HCT116 (cell line): ENCODE results near the gene KCTD1. TPM values are rescaled to one million over a fixed set of nuclear protein-coding genes. Genes with fewer than 3 reads are reported as not detected.

ENCODE experiments used
- ATAC-seq: fragments of 200-7000 bp; cut with Tn5 transposase; 2 replicates; pipeline ENCODE4 v1.9.1; 2020; ENCODE audit warnings: mild to moderate bottlenecking, moderate library complexity
- BruUV-seq: library from RNA; stranded (reverse); fragments of 400-500 nt; replicated peaks from 2 replicates; lab custom pipeline; 2021; lab: Mats Ljungman, UMichigan
- CTCF ChIA-PET: fragments of 300-600 bp; sonication (Branson Sonifier 250); formaldehyde crosslinking; loops from one replicate; lab custom pipeline; 2021; ENCODE audit warnings: antibody characterized with exemption; lab: Charles Lee
- POLR2A ChIA-PET: fragments of 300-600, 350-600 bp; sonication (Branson Sonifier 250); formaldehyde crosslinking; loops from one replicate; lab custom pipeline; 2021; ENCODE audit warnings: antibody characterized with exemption; lab: Charles Lee
- RAD21 ChIA-PET, 2 experiments: fragments of 300-600 bp; sonication (Branson Sonifier 250); formaldehyde crosslinking; loops; one replicate each; lab custom pipeline; 2023; ENCODE audit warnings: low total read pairs in 2 of 2; ENCODE audit not compliant: uncharacterized antibody in 2 of 2, unreplicated experiment in 2 of 2, low non-redundant PET in 1 of 2; lab: Charles Lee
- DNase-seq: peaks from one replicate; pipeline ENCODE4 v3.0.0-alpha.2; 2010; ENCODE audit warnings: low read depth, low spot score
- H2AFZ ChIP-seq: fragments of 200-600 bp; shearing (Covaris generic), sonication (generic); 2 replicates; pipeline ENCODE4 v1.6.1; 2017; ENCODE audit warnings: low read depth, mixed run types, mixed read lengths, antibody characterized with exemption, low read length; ENCODE audit not compliant: poor library complexity, severe bottlenecking
- H3K27ac ChIP-seq: 2 replicates; pipeline ENCODE4 v1.5.1; 2012; ENCODE audit warnings: low read depth, low read length
- H3K27me3 ChIP-seq: fragments of 200-600 bp; sonication (generic); 2 replicates; pipeline ENCODE4 v1.6.1; 2016; ENCODE audit warnings: mixed run types, low read length, mixed read lengths; ENCODE audit not compliant: insufficient read depth
- H3K36me3 ChIP-seq, 2 experiments: fragments of 200-500 bp in 1 of 2; fragments of 200-600 bp in 1 of 2; sonication (Bioruptor generic) in 1 of 2; sonication (generic) in 1 of 2; 2 replicates each; pipeline versions ENCODE4 v1.5.1 to v1.6.1; 2014 to 2016; ENCODE audit warnings: low read length in 2 of 2, inconsistent platforms in 1 of 2, mixed read lengths in 1 of 2, mixed run types in 1 of 2; ENCODE audit not compliant: insufficient read depth in 2 of 2, control insufficient read depth in 1 of 2
- H3K4me1 ChIP-seq, 2 experiments: fragments of 200-600 bp in 1 of 2; sonication (generic) in 1 of 2; 2 replicates each; pipeline versions ENCODE4 v1.5.1 to v1.6.1; 2012 to 2017; ENCODE audit warnings: low read length in 2 of 2, inconsistent platforms in 1 of 2, mild to moderate bottlenecking in 1 of 2, mixed read lengths in 1 of 2, mixed run types in 1 of 2, moderate library complexity in 1 of 2; ENCODE audit not compliant: insufficient read depth in 2 of 2, control insufficient read depth in 1 of 2
- H3K4me2 ChIP-seq: fragments of 200-600 bp; sonication (generic); 2 replicates; pipeline ENCODE4 v1.6.1; 2017; ENCODE audit warnings: mixed run types, low read length, mixed read lengths
- H3K4me3 ChIP-seq, 2 experiments: fragments of 200-600 bp in 1 of 2; sonication (generic) in 1 of 2; replicated peaks in 1 of 2; 2 replicates each; pipeline ENCODE4 v1.5.1; 2011 to 2016; ENCODE audit warnings: low read length in 2 of 2, control low read depth in 1 of 2, low read depth in 1 of 2, mild to moderate bottlenecking in 1 of 2, mixed read lengths in 1 of 2, mixed run types in 1 of 2
- H3K79me2 ChIP-seq: fragments of 200-600 bp; sonication (generic); 2 replicates; pipeline ENCODE4 v1.6.1; 2017; ENCODE audit warnings: mild to moderate bottlenecking, mixed run types, low read length, moderate library complexity, mixed read lengths; ENCODE audit not compliant: insufficient read depth
- H3K9ac ChIP-seq: fragments of 200-600 bp; sonication (generic); 2 replicates; pipeline ENCODE4 v1.6.1; 2016; ENCODE audit warnings: low read length, mixed read lengths
- H3K9me2 ChIP-seq: fragments of 200-600 bp; sonication (generic), shearing (Covaris generic); 2 replicates; pipeline ENCODE4 v1.6.1; 2017; ENCODE audit warnings: mixed run types, mild to moderate bottlenecking, moderate library complexity; ENCODE audit not compliant: insufficient read depth
- H3K9me3 ChIP-seq, 2 experiments: fragments of 200-500 bp in 1 of 2; fragments of 200-600 bp in 1 of 2; sonication (Bioruptor generic) in 1 of 2; sonication (generic) in 1 of 2; 2 replicates each; pipeline ENCODE4 v1.6.1; 2014 to 2017; ENCODE audit warnings: low read length in 2 of 2, mixed read lengths in 2 of 2, inconsistent platforms in 1 of 2, low read depth in 1 of 2, mild to moderate bottlenecking in 1 of 2, mixed run types in 1 of 2, moderate library complexity in 1 of 2; ENCODE audit not compliant: control insufficient read depth in 1 of 2, insufficient read depth in 1 of 2
- H4K20me1 ChIP-seq: fragments of 200-600 bp; sonication (generic), shearing (Covaris generic); 2 replicates; pipeline ENCODE4 v1.6.1; 2017; ENCODE audit warnings: mixed run types, mild to moderate bottlenecking, moderate library complexity; ENCODE audit not compliant: insufficient read depth
- CBX3 ChIP-seq: IDR thresholded peaks from 2 replicates; pipeline ENCODE4 v1.6.1; 2012; ENCODE audit warnings: low read depth
- CEBPB ChIP-seq: IDR thresholded peaks from 2 replicates; pipeline ENCODE4 v1.6.1; 2012; ENCODE audit warnings: low read depth
- EZH2 ChIP-seq: fragments of 200-600 bp; sonication (generic); IDR thresholded peaks from 2 replicates; pipeline ENCODE4 v1.6.1; 2017; ENCODE audit warnings: antibody characterized with exemption, mixed run types
- EZH2phosphoT487 ChIP-seq: fragments of 200-600 bp; IDR thresholded peaks from 2 replicates; pipeline ENCODE4 v1.6.1; 2018; ENCODE audit warnings: antibody characterized with exemption, borderline replicate concordance
- FOSL1 ChIP-seq: IDR thresholded peaks from 2 replicates; pipeline ENCODE4 v1.6.1; 2012; ENCODE audit warnings: low read depth
- JUND ChIP-seq: IDR thresholded peaks from 2 replicates; pipeline ENCODE4 v1.6.1; 2012
- POLR2A ChIP-seq: IDR thresholded peaks from 2 replicates; pipeline ENCODE4 v1.7.0; 2011; ENCODE audit warnings: borderline replicate concordance; ENCODE audit not compliant: insufficient read depth, insufficient read length; ENCODE audit errors: extremely low read depth
- POLR2AphosphoS5 ChIP-seq: IDR thresholded peaks from 2 replicates; pipeline ENCODE4 v1.6.1; 2011; ENCODE audit warnings: mild to moderate bottlenecking, low read depth, low read length, moderate library complexity
- RAD21 ChIP-seq: IDR thresholded peaks from 2 replicates; pipeline ENCODE4 v1.6.1; 2012; ENCODE audit warnings: low read depth, mild to moderate bottlenecking
- SIN3A ChIP-seq: IDR thresholded peaks from 2 replicates; pipeline ENCODE4 v1.6.1; 2012; ENCODE audit warnings: low read depth
- SP1 ChIP-seq: IDR thresholded peaks from 2 replicates; pipeline ENCODE4 v1.6.1; 2012; ENCODE audit warnings: low read depth
- TCF7L2 ChIP-seq: IDR thresholded peaks from 2 replicates; pipeline ENCODE4 v1.7.0; 2011; ENCODE audit warnings: borderline replicate concordance, inconsistent platforms; ENCODE audit not compliant: insufficient read depth, insufficient read length; ENCODE audit errors: extremely low read depth
- YY1 ChIP-seq: IDR thresholded peaks from 2 replicates; pipeline ENCODE4 v1.6.1; 2011; ENCODE audit warnings: low read length, low read depth, moderate library complexity, mild to moderate bottlenecking; ENCODE audit not compliant: insufficient replicate concordance; ENCODE audit errors: extremely low read depth
- ZFX ChIP-seq: fragments of 450-650 bp; IDR thresholded peaks from 2 replicates; pipeline ENCODE4 v1.6.1; 2017
- intact Hi-C: fragments of 100-400 bp; cut with micrococcal nuclease; formaldehyde crosslinking; loops from 2 replicates; pipeline ENCODE4 v1.10.0; 2022
- total RNA-seq: library from RNA; stranded (reverse); gene quantifications from one replicate; pipeline ENCODE4 v1.2.1, GENCODE V29; 2021; ENCODE audit not compliant: unreplicated experiment
- TF ChIP-seq, protein P1 (sequence below): IDR thresholded peaks from 2 replicates; pipeline ENCODE4 v1.6.1; 2012; ENCODE audit warnings: low read depth
- TF ChIP-seq, protein P2 (sequence below), 3 experiments: fragments of 200-600 bp in 1 of 3; sonication (generic) in 1 of 3; IDR thresholded peaks in 2 of 3; conservative IDR thresholded peaks in 1 of 3; 2 replicates each; pipeline ENCODE4 v1.5.1; 2012 to 2017; ENCODE audit warnings: low read depth in 2 of 3, low read length in 2 of 3, antibody characterized with exemption in 1 of 3, borderline replicate concordance in 1 of 3, control low read depth in 1 of 3, mild to moderate bottlenecking in 1 of 3, mixed read lengths in 1 of 3, mixed run types in 1 of 3, moderate library complexity in 1 of 3; ENCODE audit not compliant: insufficient read depth in 1 of 3
- TF ChIP-seq, protein P3 (sequence below): IDR thresholded peaks from 2 replicates; pipeline ENCODE4 v1.6.1; 2012
- TF ChIP-seq, protein P4 (sequence below): IDR thresholded peaks from 2 replicates; pipeline ENCODE4 v1.6.1; 2011; ENCODE audit warnings: mild to moderate bottlenecking, low read length, moderate library complexity; ENCODE audit not compliant: insufficient replicate concordance; ENCODE audit errors: extremely low read depth

Gene KCTD1
- total RNA-seq, 1 experiment from 2014 or later: 16.8 TPM

DNA sequence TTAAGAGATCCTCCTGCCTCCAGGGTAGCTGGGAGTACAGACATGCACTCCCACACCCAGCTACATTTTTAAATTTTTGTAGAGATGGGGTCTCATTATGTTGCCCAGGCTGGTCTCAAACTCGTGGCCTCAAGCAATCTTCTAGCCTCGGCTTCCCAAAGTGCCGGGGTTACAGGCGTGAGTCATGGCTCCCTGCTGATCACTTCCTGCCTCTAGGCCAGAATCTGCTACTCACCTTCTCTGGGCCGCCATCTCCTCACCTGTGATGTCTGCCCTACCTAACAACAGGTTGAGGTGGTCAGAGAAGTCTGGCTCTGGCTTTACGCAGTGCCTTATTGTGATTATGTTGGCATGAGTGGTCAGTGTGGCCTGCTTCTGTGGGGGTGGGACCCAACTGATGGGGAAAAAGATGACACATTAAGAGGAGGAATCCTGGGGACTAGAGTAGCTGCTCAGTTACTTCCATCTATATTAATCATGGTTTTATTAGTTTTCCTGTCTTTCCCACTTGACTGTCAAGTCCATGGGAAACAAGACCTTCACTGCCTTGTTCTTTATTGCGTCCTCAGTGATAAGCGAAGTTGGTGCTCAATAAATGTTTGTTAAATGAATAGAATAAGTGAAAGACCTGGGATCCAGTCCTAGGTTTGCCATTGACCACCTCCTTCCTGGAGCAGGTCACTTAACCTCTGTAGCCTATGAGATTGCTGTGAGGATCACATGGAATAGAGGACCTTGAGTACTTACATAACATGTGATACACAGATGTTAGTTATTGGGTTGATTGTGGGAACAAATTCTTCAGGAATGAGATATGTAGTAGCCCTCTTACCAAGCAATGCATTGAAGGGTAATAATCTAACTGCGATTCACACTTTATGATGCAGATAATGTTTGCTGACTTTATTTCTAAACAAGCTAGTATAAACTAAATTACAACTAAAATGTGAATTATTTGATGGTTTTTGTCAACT lies 15.7 kb downstream of the KCTD1 start:
- ChIA-PET CTCF (no interaction called here), RAD21 (no interaction called here), POLR2A (interaction anchor here (0.6 to 1.0 kb wide), 5 partner anchors 16 to 52 kb away, joined by 3 to 7 read pairs (median 3); partner anchors contain the start of gene KCTD1)
- H3K27me3 ChIP-seq: no peaks in the 10 kb centered on the region
- H3K9me3 ChIP-seq: no peaks in the 10 kb centered on the region
- no peak for DNase-seq
- no peaks in the 10 kb centered on the region for H3K36me3 ChIP-seq
- H3K27ac ChIP-seq: peak overlapping the region; percentile 7; the same call in 1 of the 2 replicates
- ATAC-seq: peak; percentile 78
- peak overlapping the region; percentile 47 for H3K4me2 ChIP-seq
- intact Hi-C loops: no loop called here
- H4K20me1 ChIP-seq: no peaks in the 10 kb centered on the region
- H3K9me2 ChIP-seq: no peaks in the 10 kb centered on the region
- peaks cover 29 to 60% of the 10 kb centered on the region in 2 experiments for H3K4me1 ChIP-seq
- H3K9ac ChIP-seq: no peak overlapping the region
- peaks cover 5% of the 10 kb centered on the region; the same call in 1 of the 2 replicates for H3K79me2 ChIP-seq
- 0 out of 4 replicates have a peak overlapping the region, but pooled peaks of 1 of the 2 experiments have one; percentile 9 for H3K4me3 ChIP-seq
- no TSS peak for BruUV-seq
- H2AFZ ChIP-seq: peak overlapping the region; percentile 7
- TF ChIP-seq, protein P1, sequence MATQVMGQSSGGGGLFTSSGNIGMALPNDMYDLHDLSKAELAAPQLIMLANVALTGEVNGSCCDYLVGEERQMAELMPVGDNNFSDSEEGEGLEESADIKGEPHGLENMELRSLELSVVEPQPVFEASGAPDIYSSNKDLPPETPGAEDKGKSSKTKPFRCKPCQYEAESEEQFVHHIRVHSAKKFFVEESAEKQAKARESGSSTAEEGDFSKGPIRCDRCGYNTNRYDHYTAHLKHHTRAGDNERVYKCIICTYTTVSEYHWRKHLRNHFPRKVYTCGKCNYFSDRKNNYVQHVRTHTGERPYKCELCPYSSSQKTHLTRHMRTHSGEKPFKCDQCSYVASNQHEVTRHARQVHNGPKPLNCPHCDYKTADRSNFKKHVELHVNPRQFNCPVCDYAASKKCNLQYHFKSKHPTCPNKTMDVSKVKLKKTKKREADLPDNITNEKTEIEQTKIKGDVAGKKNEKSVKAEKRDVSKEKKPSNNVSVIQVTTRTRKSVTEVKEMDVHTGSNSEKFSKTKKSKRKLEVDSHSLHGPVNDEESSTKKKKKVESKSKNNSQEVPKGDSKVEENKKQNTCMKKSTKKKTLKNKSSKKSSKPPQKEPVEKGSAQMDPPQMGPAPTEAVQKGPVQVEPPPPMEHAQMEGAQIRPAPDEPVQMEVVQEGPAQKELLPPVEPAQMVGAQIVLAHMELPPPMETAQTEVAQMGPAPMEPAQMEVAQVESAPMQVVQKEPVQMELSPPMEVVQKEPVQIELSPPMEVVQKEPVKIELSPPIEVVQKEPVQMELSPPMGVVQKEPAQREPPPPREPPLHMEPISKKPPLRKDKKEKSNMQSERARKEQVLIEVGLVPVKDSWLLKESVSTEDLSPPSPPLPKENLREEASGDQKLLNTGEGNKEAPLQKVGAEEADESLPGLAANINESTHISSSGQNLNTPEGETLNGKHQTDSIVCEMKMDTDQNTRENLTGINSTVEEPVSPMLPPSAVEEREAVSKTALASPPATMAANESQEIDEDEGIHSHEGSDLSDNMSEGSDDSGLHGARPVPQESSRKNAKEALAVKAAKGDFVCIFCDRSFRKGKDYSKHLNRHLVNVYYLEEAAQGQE: no peak
- peak; percentile 60 for TF ChIP-seq FOSL1
- no peak for TF ChIP-seq EZH2
- no peak for TF ChIP-seq TCF7L2
- TF ChIP-seq YY1: peak; percentile 46
- no peak for TF ChIP-seq CBX3
- TF ChIP-seq RAD21: no peak
- TF ChIP-seq JUND: peak; percentile 65
- no peak for TF ChIP-seq SP1
- no peak for TF ChIP-seq EZH2phosphoT487
- TF ChIP-seq POLR2AphosphoS5: no peak
- TF ChIP-seq POLR2A: no peak
- TF ChIP-seq, protein P2, sequence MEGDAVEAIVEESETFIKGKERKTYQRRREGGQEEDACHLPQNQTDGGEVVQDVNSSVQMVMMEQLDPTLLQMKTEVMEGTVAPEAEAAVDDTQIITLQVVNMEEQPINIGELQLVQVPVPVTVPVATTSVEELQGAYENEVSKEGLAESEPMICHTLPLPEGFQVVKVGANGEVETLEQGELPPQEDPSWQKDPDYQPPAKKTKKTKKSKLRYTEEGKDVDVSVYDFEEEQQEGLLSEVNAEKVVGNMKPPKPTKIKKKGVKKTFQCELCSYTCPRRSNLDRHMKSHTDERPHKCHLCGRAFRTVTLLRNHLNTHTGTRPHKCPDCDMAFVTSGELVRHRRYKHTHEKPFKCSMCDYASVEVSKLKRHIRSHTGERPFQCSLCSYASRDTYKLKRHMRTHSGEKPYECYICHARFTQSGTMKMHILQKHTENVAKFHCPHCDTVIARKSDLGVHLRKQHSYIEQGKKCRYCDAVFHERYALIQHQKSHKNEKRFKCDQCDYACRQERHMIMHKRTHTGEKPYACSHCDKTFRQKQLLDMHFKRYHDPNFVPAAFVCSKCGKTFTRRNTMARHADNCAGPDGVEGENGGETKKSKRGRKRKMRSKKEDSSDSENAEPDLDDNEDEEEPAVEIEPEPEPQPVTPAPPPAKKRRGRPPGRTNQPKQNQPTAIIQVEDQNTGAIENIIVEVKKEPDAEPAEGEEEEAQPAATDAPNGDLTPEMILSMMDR (IDR thresholded peaks at IDR 0.05 in 2 of 3, conservative IDR thresholded peaks at IDR 0.05 in 1 of 3; ENCODE audit: borderline replicate concordance in 1 of 3, insufficient read depth in 1 of 3, low read depth in 2 of 3, low read length in 2 of 3): no peak
- no peak for TF ChIP-seq CEBPB
- TF ChIP-seq, protein P3, sequence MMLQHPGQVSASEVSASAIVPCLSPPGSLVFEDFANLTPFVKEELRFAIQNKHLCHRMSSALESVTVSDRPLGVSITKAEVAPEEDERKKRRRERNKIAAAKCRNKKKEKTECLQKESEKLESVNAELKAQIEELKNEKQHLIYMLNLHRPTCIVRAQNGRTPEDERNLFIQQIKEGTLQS: no peak
- TF ChIP-seq SIN3A: no peak
- TF ChIP-seq ZFX: no peak
- TF ChIP-seq, protein P4, sequence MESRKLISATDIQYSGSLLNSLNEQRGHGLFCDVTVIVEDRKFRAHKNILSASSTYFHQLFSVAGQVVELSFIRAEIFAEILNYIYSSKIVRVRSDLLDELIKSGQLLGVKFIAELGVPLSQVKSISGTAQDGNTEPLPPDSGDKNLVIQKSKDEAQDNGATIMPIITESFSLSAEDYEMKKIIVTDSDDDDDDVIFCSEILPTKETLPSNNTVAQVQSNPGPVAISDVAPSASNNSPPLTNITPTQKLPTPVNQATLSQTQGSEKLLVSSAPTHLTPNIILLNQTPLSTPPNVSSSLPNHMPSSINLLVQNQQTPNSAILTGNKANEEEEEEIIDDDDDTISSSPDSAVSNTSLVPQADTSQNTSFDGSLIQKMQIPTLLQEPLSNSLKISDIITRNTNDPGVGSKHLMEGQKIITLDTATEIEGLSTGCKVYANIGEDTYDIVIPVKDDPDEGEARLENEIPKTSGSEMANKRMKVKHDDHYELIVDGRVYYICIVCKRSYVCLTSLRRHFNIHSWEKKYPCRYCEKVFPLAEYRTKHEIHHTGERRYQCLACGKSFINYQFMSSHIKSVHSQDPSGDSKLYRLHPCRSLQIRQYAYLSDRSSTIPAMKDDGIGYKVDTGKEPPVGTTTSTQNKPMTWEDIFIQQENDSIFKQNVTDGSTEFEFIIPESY: no peak
